GM18499 (cell line): ENCODE data around the gene TDRD1.

Source experiments
- ATAC-seq: cut with Tn5 transposase; IDR thresholded peaks from one replicate; pipeline ENCODE4 v1.9.1; 2021; ENCODE audit warnings: moderate number of reproducible peaks; ENCODE audit not compliant: insufficient read depth, unreplicated experiment

Gene TDRD1

GRCh38 chr10:114223066-114223465 lies 43.9 kb downstream of the TDRD1 start:
- no peak for ATAC-seq

DNA sequence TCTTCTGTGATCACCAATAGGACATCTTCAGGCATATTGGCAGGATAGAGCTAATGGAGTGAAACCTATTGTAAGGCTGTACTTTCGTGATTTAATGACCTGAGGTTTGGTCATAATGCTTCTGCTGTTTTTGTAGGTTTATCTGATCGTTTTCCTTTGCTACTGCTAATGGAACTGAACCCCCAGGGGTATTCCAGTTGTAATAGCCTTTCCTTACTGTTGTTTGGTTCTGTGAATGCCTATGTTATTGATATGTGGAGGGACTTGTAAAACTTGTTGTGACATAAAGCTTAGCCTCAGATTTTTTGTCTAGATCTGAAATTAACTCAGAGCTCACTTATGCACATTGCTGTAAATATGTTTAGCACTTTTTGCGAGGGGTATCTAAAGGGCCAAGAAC lies 49.0 kb downstream of the TDRD1 start:
- no peak for ATAC-seq

- ATAC-seq: no peak
Observed at GRCh38 chr10:114232561-114233176, 53.5 kb downstream of the TDRD1 start.

- no peak for ATAC-seq
Observed at GRCh38 chr10:114233482-114233881, 54.3 kb downstream of the TDRD1 start.

GRCh38 chr10:114234132-114234531 lies 55.0 kb downstream of the TDRD1 start:
- ATAC-seq: no peak

GRCh38 chr10:114239117-114239993 lies 60.2 kb downstream of the TDRD1 start, which contains the start of gene VWA2:
Gene VWA2, plus strand, starts transcription at chr10:114239254. Its CDS starts 9,460 bp downstream, at chr10:114248714.
- ATAC-seq: no peak

- ATAC-seq: no peak
Observed at GRCh38 chr10:114239994-114240345, 60.8 kb downstream of the TDRD1 start.

DNA sequence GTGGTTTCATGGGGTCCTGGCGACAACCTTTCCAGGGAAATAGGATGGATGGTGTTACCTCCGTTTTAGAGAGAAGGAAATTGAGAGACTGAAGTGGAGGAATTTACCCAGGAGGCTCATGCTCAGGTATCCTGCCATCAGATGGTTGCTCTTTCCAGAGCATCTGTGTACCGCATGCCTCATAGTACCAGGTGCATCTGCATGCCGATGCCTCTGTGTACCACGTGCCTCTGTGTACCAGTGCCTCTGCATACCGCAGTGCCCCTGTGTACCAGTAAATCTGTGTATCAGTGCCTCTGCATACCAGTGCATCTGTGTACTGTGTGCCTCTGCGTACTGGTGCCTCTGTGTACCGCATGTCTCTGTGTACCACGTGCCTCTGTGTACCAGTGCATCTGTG lies 63.1 kb downstream of the TDRD1 start:
- ATAC-seq: no peak

- no peak for ATAC-seq
Observed at GRCh38 chr10:114243661-114244060, 64.5 kb downstream of the TDRD1 start.

GRCh38 chr10:114244126-114244525 lies 65.0 kb downstream of the TDRD1 start:
- ATAC-seq: no peak

- no peak for ATAC-seq
Observed at GRCh38 chr10:114245121-114245791, 66.1 kb downstream of the TDRD1 start.

DNA sequence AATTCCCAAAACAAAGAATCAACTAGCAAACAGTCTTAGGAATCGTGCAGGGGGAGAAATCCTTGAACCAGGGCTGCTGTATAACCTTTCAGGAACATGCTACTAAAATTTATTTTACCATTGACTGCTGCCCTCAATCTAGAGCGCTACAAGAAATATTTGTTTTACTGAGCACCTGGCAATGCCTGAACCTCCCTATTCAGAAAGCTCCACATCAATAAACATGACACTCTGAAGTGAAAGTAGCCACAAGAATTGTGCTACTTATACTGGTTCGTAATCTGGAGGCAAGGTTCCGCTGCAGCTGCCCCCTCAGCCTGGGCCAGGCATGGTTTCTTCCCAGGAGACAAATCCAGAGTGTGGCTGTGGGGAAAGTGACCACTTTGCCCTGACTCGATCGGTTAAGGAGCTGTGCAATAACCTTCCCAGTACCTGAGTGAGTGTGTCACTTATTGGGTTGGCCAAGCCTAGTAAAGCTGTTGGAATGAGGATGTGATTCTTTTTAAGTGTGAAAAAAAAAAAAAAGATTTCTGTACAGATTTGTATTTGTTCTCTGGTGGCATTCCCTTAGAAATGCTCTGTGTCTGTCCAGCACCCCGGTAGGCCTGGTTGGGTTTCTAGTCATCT lies 67.6 kb downstream of the TDRD1 start:
- ATAC-seq: no peak

GRCh38 chr10:114250236-114250635 lies 71.1 kb downstream of the TDRD1 start:
- no peak for ATAC-seq

DNA sequence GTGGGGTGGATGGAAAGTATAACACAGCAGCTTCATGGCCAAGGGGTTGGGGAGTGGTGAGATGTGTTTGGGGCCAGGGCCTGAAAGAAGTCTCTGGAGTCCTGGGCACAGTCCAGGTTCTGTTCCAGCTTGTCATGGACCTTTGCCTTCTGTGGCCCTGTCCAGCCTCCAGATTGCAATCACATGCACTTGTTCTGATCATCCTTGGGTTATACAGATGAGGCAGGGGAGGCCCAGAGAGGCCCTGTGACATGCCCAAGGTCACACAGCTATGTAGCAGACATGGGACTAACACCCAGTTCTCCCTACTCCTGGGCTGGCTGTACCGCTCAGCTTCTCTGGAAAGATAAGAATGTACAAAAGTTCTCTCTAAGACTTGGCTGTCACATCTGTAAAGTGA lies 71.6 kb downstream of the TDRD1 start:
- ATAC-seq: no peak

DNA sequence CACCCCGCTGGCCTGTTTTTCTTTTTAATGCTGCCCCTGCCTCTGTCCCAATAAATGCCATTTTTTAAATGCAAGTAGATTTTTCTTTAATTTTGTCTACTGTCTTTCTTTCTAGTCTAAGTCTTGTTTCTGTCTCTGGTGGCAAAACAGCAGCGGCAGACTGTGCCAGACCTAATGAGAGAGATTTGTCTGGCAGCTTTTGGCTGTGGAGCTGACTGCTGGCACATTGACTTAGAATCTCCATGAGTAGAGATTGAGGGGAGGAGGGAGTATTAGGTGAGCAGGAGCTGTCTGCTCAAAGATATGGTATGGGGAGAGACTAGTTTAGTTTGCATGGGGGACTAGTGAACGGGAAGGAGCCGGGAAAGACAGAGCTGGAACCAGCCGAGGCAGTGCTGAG lies 72.9 kb downstream of the TDRD1 start:
- no peak for ATAC-seq

DNA sequence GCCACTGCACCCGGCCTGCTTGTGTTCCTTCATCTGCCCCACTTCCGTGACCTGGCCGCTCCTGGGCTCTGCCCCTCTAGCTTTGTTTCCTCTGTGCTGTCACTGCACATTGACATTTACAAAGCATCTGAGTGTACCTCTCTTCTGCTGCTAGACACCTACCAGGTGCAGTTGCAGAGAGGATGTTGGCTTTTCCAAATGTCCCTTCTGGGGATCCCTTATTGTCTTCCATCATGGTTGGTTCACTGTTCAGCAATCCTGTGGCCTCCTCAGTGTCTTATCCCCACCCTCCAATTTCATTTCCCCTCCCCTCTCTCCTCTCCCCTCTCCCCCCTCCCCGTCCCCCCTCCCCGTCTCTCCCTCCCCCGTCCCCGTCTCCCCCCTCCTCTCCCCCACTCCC lies 73.7 kb downstream of the TDRD1 start:
- no peak for ATAC-seq

GRCh38 chr10:114255227-114255626 lies 76.1 kb downstream of the TDRD1 start:
- ATAC-seq: no peak

DNA sequence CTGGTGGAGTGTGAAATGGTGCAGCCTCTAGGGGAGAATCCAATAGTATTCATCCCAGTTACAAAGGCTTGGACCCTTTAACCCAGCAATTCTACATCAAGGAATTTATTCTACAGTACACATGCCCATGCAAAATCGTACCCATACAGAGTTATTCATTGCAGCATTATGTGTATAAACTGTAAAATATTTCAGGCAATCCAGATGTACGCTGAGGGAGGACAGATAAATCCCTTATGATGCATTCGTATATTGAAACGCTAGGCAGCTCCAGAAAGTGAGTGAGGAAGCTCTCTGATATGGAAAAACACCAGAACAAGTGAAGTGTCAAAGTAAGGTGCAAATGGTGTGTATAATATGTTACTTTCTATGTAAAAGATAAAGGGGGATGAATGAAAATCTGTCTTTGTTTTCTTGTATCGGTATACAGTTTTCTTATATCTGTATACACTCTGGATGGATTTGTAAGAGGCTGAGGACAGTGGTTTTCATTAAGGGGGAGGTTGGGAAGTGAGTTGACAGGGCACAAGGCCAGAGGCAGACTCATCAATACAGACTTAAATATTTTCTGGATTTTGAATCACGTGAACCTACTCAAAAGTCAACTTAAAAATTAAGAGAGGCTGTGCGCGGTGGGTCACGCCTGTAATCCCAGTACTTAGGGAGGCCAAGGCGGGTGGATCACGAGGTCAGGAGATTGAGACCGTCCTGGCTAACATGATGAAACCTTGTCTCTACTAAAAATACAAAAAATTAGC lies 77.0 kb downstream of the TDRD1 start:
- no peak for ATAC-seq

- ATAC-seq: no peak
Observed at GRCh38 chr10:114256822-114257221, 77.7 kb downstream of the TDRD1 start.

DNA sequence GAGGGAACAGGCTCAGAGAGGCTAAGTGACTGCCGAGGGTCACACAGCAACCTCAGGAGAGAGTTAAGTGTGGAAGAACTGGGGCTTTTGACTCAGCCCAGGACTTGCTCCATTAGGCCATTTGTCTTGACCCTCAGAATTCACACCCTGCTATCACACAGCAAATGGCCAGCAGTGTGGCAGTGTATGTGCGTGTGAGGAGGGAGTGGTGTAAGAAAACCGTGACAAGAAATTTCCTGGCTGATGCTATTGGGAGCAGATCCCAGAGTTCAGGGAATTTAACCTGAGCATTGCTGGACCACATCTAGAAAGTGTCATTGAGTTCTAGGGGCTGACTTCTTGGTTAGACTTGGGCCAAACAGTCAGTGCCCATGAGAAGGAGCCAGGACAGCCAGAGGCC lies 78.3 kb downstream of the TDRD1 start:
- ATAC-seq: no peak
